NCI-H1048 (cell line): Measurements from ENCODE around the gene SLC35B1.

ENCODE experiments used
- DNase-seq: peaks from one replicate; lab custom pipeline; 2025; lab: John Stamatoyannopoulos, UW

Gene SLC35B1

DNA sequence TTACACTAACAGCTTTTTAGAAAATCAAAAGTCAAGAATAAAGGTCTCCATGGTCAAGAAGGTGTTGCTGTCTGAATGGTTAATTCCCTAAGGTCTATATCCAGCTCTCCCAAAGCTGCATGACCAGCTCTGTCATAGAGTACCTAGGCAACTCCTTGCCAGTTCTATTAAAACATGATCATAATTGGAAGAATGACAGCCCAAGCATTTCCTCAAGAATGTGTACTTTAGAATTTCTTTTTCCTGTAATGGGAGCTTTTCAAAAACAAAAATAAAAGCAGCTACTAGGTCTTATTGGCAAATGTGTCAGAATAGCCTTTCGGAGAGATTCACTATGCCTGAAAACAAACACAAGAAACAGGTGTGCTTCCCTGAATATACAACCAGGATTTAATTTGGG lies 37.8 kb downstream of the SLC35B1 start:
- no peak for DNase-seq

DNA sequence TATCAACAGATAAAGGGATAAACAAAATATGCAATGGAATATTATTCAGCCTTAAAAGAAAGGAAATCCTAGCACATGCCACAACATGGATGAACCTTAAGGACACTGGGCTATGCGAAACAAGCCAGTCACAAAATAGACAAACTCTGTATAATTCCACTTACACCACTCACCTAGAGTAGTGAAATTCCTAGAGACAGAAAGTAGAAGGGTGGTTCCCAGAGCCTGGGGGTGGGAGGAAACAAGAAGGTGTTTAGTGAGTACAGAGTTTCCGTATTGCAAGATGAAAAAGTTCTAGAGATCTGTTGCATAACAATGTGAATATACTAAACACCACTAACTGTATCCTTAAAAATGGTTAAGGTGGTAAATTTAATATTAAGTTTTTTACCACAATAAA lies 39.9 kb downstream of the SLC35B1 start:
- no peak for DNase-seq

DNA sequence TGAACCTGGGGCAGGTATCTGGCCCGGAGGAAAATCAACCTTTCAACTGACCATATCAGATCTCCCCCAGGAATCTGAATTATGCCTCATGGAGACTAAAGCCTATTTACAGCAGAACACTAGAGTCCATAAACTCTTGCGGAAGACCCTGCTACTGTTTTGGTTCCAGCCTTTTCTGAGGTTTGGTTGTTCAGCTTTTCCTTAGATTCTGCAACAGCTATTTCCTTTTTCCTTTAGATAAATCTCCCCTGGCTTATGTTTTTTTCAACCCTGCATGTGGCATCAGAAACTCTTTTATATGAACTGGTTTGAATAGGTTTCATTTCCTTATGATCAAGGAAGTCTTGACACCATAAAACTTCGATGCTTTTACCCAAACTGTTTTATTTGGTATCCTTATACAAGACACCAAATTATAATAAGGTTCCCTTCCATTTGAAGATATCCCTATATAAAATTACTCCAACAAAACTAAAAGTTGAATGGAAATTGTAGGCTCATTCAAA lies 43.0 kb downstream of the SLC35B1 start:
- DNase-seq = no peak

DNA sequence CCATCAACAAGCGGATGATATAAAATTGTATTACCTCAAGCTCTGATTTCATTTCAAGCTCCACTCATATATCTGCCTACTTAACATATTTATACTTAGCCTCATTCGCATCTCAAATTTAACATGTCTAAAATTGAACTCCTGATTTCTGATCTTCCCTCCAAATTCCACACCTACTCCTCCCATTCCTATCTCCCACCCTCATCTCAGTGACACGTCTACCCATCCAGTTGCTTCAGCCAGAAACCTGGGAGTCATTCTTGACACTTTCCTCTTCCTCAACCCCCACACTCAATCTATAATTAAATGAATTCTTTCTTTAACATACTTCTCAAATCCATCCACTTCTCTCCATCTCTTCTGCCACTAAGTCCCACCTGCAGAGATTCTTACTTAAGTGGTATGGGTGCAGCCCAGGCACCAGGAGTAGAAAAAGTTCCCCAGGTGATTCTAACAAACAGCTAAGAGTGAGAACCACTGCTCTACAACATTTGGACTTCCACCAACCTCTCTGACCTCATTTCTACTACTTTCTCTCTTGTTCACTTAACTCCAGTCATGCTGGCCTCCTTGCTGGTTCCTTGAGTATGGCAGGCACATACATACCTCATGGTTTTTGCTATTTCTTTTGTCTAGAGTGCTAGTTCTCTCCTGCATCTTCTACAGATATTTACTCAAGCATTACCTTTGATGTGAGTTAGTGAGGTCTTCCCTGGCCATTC lies 47.9 kb downstream of the SLC35B1 start:
- DNase-seq = no peak

DNA sequence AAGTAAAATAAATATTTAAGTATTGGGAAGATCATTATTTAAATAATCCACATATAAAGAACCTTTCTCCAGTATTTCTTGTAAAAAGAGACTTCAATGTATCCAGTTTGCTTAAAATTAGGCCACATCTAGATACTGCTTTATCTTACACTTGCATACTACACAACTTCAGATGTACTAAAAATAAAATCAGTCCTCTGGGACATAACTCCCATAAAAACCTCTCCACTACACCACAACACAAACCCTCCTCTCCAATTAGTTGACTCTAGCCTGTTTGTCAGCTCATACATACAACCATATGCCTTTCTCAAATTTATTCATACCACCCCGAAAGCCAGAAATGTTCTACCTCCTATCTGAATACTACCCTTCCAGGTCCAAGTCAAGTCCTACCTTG lies 51.5 kb downstream of the SLC35B1 start:
- DNase-seq = no peak
